ENCODE data around the gene SNX30.
A peak's percentile ranks its signal among the peaks of the same experiment; 100 is the strongest.

Gene SNX30

GRCh38 chr9:112894041-112894440 lies 143.5 kb downstream of the SNX30 start:
- Histone ChIP-seq H2BK12ac (ENCODE audit: low read length) (no peak overlapping the region), H4K12ac (ENCODE audit: low read depth, low read length) (no peak overlapping the region), H3K9ac (ENCODE audit: low read length) (no peak overlapping the region), H3K4me3 (ENCODE audit: low read depth, low read length) (no peak overlapping the region), H3K36me3 (ENCODE audit: control insufficient read depth in 1 of 2, insufficient read depth in 2 of 2, low read length in 2 of 2) (no peaks in the 10 kb centered on the region), H3K79me2 (ENCODE audit: control insufficient read depth, insufficient read depth, low read length, poor library complexity) (no peaks in the 10 kb centered on the region), H2AK5ac (ENCODE audit: low read length) (no peak overlapping the region), H3K14ac (ENCODE audit: low read length) (no peak overlapping the region), H3K27me3 (ENCODE audit: insufficient read depth, low read length) (peaks cover 15% of the 10 kb centered on the region), H2AFZ (ENCODE audit: insufficient read depth, low read length, poor library complexity) (no peak overlapping the region), H4K8ac (ENCODE audit: low read depth, low read length) (no peak overlapping the region), H4K91ac (ENCODE audit: low read depth, low read length) (no peak overlapping the region), H3K27ac (ENCODE audit: low read depth, low read length) (no peak overlapping the region), H2BK5ac (ENCODE audit: low read depth, low read length, poor library complexity) (no peak overlapping the region), H3K4me2 (ENCODE audit: low read length) (no peak overlapping the region), H3K9me3 (ENCODE audit: insufficient read depth, low read depth, low read length) (peaks cover 5% of the 10 kb centered on the region), H3K79me1 (ENCODE audit: low read length) (no peaks in the 10 kb centered on the region), H2BK120ac (ENCODE audit: insufficient read depth, low read length, poor library complexity) (no peak overlapping the region), H3K4ac (ENCODE audit: low read depth, low read length) (no peak overlapping the region), H3K23ac (ENCODE audit: low read length) (no peak overlapping the region), H3K18ac (ENCODE audit: low read length) (no peak overlapping the region), H3K4me1 (ENCODE audit: control insufficient read depth in 1 of 2, insufficient read depth in 2 of 2, low read length in 2 of 2) (peaks cover 7 to 8% of the 10 kb centered on the region in 2 experiments)
- DNase-seq: no peak
- WGBS (ENCODE audit: extremely low coverage, insufficient coverage, insufficient read length): no CpG with 5 or more reads among the region's 1 CpG

- H3K79me1 ChIP-seq (ENCODE audit: low read length): no peaks in the 10 kb centered on the region
- peaks cover 7 to 8% of the 10 kb centered on the region in 2 experiments for H3K4me1 ChIP-seq (ENCODE audit: control insufficient read depth in 1 of 2, insufficient read depth in 2 of 2, low read length in 2 of 2)
- WGBS (ENCODE audit: extremely low coverage, insufficient coverage, insufficient read length): no CpG with 5 or more reads among the region's 1 CpG
- no peak overlapping the region for H2AFZ ChIP-seq (ENCODE audit: insufficient read depth, low read length, poor library complexity)
- no peak overlapping the region for H3K4me2 ChIP-seq (ENCODE audit: low read length)
- H4K91ac ChIP-seq (ENCODE audit: low read depth, low read length): no peak overlapping the region
- no peaks in the 10 kb centered on the region for H3K79me2 ChIP-seq (ENCODE audit: control insufficient read depth, insufficient read depth, low read length, poor library complexity)
- H3K4ac ChIP-seq (ENCODE audit: low read depth, low read length): no peak overlapping the region
- H2BK5ac ChIP-seq (ENCODE audit: low read depth, low read length, poor library complexity): no peak overlapping the region
- H3K14ac ChIP-seq (ENCODE audit: low read length): no peak overlapping the region
- no peak overlapping the region for H3K23ac ChIP-seq (ENCODE audit: low read length)
- no peaks in the 10 kb centered on the region for H3K36me3 ChIP-seq (ENCODE audit: control insufficient read depth in 1 of 2, insufficient read depth in 2 of 2, low read length in 2 of 2)
- no peak overlapping the region for H3K4me3 ChIP-seq (ENCODE audit: low read depth, low read length)
- H3K27ac ChIP-seq (ENCODE audit: low read depth, low read length): no peak overlapping the region
- H3K18ac ChIP-seq (ENCODE audit: low read length): no peak overlapping the region
- no peak overlapping the region for H2AK5ac ChIP-seq (ENCODE audit: low read length)
- H3K9me3 ChIP-seq (ENCODE audit: insufficient read depth, low read depth, low read length): peaks cover 5% of the 10 kb centered on the region
- H3K27me3 ChIP-seq (ENCODE audit: insufficient read depth, low read length): peaks cover 15% of the 10 kb centered on the region
- no peak overlapping the region for H4K12ac ChIP-seq (ENCODE audit: low read depth, low read length)
- H2BK120ac ChIP-seq (ENCODE audit: insufficient read depth, low read length, poor library complexity): no peak overlapping the region
- no peak overlapping the region for H3K9ac ChIP-seq (ENCODE audit: low read length)
- H4K8ac ChIP-seq (ENCODE audit: low read depth, low read length): no peak overlapping the region
- DNase-seq: peak in 1 of 2 donors; percentile 26
- no peak overlapping the region for H2BK12ac ChIP-seq (ENCODE audit: low read length)
Measured at GRCh38 chr9:112894699-112895098, 144.1 kb downstream of the SNX30 start.

GRCh38 chr9:112896131-112896530 lies 145.6 kb downstream of the SNX30 start:
- Histone ChIP-seq H3K14ac (ENCODE audit: low read length) (no peak overlapping the region), H3K4me1 (ENCODE audit: control insufficient read depth in 1 of 2, insufficient read depth in 2 of 2, low read length in 2 of 2) (no peaks in the 10 kb centered on the region), H4K91ac (ENCODE audit: low read depth, low read length) (no peak overlapping the region), H3K18ac (ENCODE audit: low read length) (no peak overlapping the region), H3K27ac (ENCODE audit: low read depth, low read length) (no peak overlapping the region), H4K8ac (ENCODE audit: low read depth, low read length) (no peak overlapping the region), H3K4me2 (ENCODE audit: low read length) (no peak overlapping the region), H2BK12ac (ENCODE audit: low read length) (no peak overlapping the region), H3K9ac (ENCODE audit: low read length) (no peak overlapping the region), H3K79me2 (ENCODE audit: control insufficient read depth, insufficient read depth, low read length, poor library complexity) (no peaks in the 10 kb centered on the region), H3K79me1 (ENCODE audit: low read length) (no peaks in the 10 kb centered on the region), H3K4ac (ENCODE audit: low read depth, low read length) (no peak overlapping the region), H2BK120ac (ENCODE audit: insufficient read depth, low read length, poor library complexity) (no peak overlapping the region), H3K36me3 (ENCODE audit: control insufficient read depth in 1 of 2, insufficient read depth in 2 of 2, low read length in 2 of 2) (no peaks in the 10 kb centered on the region), H3K9me3 (ENCODE audit: insufficient read depth, low read depth, low read length) (no peaks in the 10 kb centered on the region), H3K23ac (ENCODE audit: low read length) (no peak overlapping the region), H2AK5ac (ENCODE audit: low read length) (no peak overlapping the region), H4K12ac (ENCODE audit: low read depth, low read length) (no peak overlapping the region), H3K4me3 (ENCODE audit: low read depth, low read length) (no peak overlapping the region), H3K27me3 (ENCODE audit: insufficient read depth, low read length) (peaks cover 3% of the 10 kb centered on the region), H2AFZ (ENCODE audit: insufficient read depth, low read length, poor library complexity) (no peak overlapping the region), H2BK5ac (ENCODE audit: low read depth, low read length, poor library complexity) (no peak overlapping the region)
- DNase-seq: no peak
- WGBS (ENCODE audit: extremely low coverage, insufficient coverage, insufficient read length): no CpG with 5 or more reads among the region's 3 CpGs

GRCh38 chr9:112898872-112899311 lies 148.3 kb downstream of the SNX30 start:
- Histone ChIP-seq H3K9ac (ENCODE audit: low read length) (no peak overlapping the region), H3K4ac (ENCODE audit: low read depth, low read length) (no peak overlapping the region), H3K14ac (ENCODE audit: low read length) (no peak overlapping the region), H2AK5ac (ENCODE audit: low read length) (no peak overlapping the region), H3K4me3 (ENCODE audit: low read depth, low read length) (no peak overlapping the region), H3K36me3 (ENCODE audit: control insufficient read depth in 1 of 2, insufficient read depth in 2 of 2, low read length in 2 of 2) (no peaks in the 10 kb centered on the region), H2BK120ac (ENCODE audit: insufficient read depth, low read length, poor library complexity) (no peak overlapping the region), H3K27me3 (ENCODE audit: insufficient read depth, low read length) (no peaks in the 10 kb centered on the region), H3K79me2 (ENCODE audit: control insufficient read depth, insufficient read depth, low read length, poor library complexity) (no peaks in the 10 kb centered on the region), H4K8ac (ENCODE audit: low read depth, low read length) (no peak overlapping the region), H2AFZ (ENCODE audit: insufficient read depth, low read length, poor library complexity) (no peak overlapping the region), H3K27ac (ENCODE audit: low read depth, low read length) (no peak overlapping the region), H2BK12ac (ENCODE audit: low read length) (no peak overlapping the region), H4K91ac (ENCODE audit: low read depth, low read length) (no peak overlapping the region), H3K18ac (ENCODE audit: low read length) (no peak overlapping the region), H3K4me2 (ENCODE audit: low read length) (no peak overlapping the region), H3K9me3 (ENCODE audit: insufficient read depth, low read depth, low read length) (no peaks in the 10 kb centered on the region), H4K12ac (ENCODE audit: low read depth, low read length) (no peak overlapping the region), H2BK5ac (ENCODE audit: low read depth, low read length, poor library complexity) (no peak overlapping the region), H3K79me1 (ENCODE audit: low read length) (no peaks in the 10 kb centered on the region), H3K4me1 (ENCODE audit: control insufficient read depth in 1 of 2, insufficient read depth in 2 of 2, low read length in 2 of 2) (no peaks in the 10 kb centered on the region), H3K23ac (ENCODE audit: low read length) (no peak overlapping the region)
- DNase-seq: no peak
- WGBS (ENCODE audit: extremely low coverage, insufficient coverage, insufficient read length): no CpG with 5 or more reads among the region's 6 CpGs
